Measurements from ENCODE around the gene TANC2.
"Not testable (repeated sequence)": the region's sequence is repeated elsewhere in the genome, so short reads cannot be mapped to it uniquely, and the experiment has no call there.

Gene TANC2

DNA sequence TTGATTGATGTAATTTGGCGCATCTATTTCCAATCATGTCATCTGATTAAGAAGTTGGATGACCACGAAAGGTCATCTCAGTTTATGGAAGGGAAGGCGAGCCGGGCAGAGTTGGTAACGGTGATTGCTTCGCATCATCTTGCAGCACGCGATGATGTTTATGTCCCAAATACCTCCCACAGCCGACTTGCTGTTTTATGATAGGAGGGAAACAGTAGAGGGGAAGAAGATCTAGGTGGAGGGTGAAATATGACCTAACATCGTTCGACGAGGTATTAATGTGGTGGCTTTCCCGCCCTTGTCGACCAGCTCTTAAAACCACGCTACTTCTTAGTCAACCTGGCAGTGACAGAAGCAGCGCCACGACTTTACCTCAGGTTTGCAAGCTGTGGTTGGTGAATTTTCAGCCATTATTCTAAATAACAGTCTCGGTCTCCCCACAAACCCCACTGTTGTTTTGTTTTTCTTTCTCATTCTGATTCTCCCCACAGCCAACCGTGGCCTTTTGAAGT lies 805 bp upstream of the TANC2 start:
- H3K9ac ChIP-seq (ENCODE audit: low read depth, low read length), result peak overlapping the region; percentile 97
- H3K9me3 ChIP-seq (replicated peaks; ENCODE audit: low read length), result no peaks in the 10 kb centered on the region
- H3K36me3 ChIP-seq (ENCODE audit: insufficient read depth, low read length), result no peaks in the 10 kb centered on the region
- H3K4me3 ChIP-seq (ENCODE audit: low read length), result peak overlapping the region; percentile 79
- H3K27me3 ChIP-seq (ENCODE audit: control insufficient read depth, insufficient read depth, low read length), result no peaks in the 10 kb centered on the region
- peaks cover 34% of the 10 kb centered on the region for H3K4me1 ChIP-seq (ENCODE audit: control insufficient read depth, insufficient read depth, low read length)
- peak overlapping the region; percentile 91 for H3K4me2 ChIP-seq (ENCODE audit: low read length)

DNA sequence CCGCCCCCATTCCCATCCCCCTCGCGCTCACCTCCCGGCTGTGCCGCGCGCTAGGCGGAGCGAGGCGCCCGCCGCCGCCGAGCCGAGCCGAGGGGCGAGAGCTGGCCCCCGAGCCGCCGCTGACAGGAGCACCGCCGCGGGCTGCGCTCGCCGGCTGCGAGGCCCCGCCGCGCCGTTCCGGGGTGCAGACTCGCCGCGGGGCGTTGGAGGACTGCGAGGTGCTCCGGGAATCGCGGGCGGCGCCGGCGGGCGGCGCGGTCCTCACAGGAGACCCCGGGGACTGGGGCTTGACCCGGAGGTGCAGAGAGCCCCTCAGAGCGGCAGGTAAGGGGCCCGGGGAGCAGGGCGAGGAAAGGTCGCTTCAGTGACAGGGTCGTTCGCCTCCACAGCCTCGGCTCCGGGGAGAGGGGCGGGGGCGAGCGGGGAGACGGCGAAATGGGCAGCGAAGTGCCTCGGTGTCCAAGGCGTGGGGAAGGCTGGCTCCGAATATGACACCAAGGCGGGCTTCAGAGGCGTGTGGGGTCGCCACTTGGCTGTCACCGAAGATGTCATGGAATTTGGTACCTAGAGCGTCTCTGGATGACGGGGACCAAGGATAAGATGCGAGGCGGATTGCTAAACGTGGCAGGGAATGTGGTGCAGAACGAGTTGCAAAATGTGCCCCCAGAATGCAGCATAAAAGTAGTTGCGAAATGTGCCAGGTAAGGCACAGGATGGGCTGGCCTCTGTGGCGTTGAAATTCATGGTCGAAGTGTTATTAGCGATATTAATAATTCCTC lies 580 bp downstream of the TANC2 start:
- Histone ChIP-seq H3K36me3 (ENCODE audit: insufficient read depth, low read length) (no peaks in the 10 kb centered on the region), H3K27me3 (ENCODE audit: control insufficient read depth, insufficient read depth, low read length) (no peaks in the 10 kb centered on the region), H3K9me3 (replicated peaks; ENCODE audit: low read length) (no peaks in the 10 kb centered on the region), H3K4me3 (ENCODE audit: low read length) (peak overlapping the region; percentile 79), H3K9ac (ENCODE audit: low read depth, low read length) (peak overlapping the region; percentile 97), H3K4me2 (ENCODE audit: low read length) (peak overlapping the region; percentile 81), H3K4me1 (ENCODE audit: control insufficient read depth, insufficient read depth, low read length) (peaks cover 37% of the 10 kb centered on the region)

DNA sequence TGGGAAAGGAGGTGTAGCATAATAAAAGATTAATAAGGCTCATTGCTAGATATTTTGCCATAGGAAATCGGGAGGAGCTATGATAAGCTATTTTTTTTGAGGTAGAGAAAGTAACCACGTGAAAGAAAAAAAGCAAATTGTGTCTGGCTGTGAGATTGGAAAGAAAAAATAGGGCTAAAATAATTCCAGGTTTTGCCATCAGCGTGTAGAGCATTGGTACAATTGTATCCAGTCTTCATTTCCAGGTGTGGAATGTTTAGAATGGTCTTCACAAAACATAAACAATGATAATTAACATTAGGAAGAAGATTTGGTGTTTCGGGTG lies 1.1 kb downstream of the TANC2 start:
- Histone ChIP-seq H3K27me3 (ENCODE audit: control insufficient read depth, insufficient read depth, low read length) (no peaks in the 10 kb centered on the region), H3K4me3 (ENCODE audit: low read length) (peak overlapping the region; percentile 79), H3K4me2 (ENCODE audit: low read length) (peak overlapping the region; percentile 81), H3K36me3 (ENCODE audit: insufficient read depth, low read length) (no peaks in the 10 kb centered on the region), H3K4me1 (ENCODE audit: control insufficient read depth, insufficient read depth, low read length) (peaks cover 37% of the 10 kb centered on the region), H3K9ac (ENCODE audit: low read depth, low read length) (peak overlapping the region; percentile 97), H3K9me3 (replicated peaks; ENCODE audit: low read length) (no peaks in the 10 kb centered on the region)

GRCh38 chr17:62968445-62968923 lies 2.4 kb downstream of the TANC2 start:
- peaks cover 32% of the 10 kb centered on the region for H3K4me1 ChIP-seq (ENCODE audit: control insufficient read depth, insufficient read depth, low read length)
- H3K36me3 ChIP-seq (ENCODE audit: insufficient read depth, low read length), result no peaks in the 10 kb centered on the region
- H3K9ac ChIP-seq (ENCODE audit: low read depth, low read length), result peak overlapping the region; percentile 97
- peak overlapping the region; percentile 81 for H3K4me2 ChIP-seq (ENCODE audit: low read length)
- peak overlapping the region; percentile 79 for H3K4me3 ChIP-seq (ENCODE audit: low read length)
- no peaks in the 10 kb centered on the region for H3K9me3 ChIP-seq (replicated peaks; ENCODE audit: low read length)
- H3K27me3 ChIP-seq (ENCODE audit: control insufficient read depth, insufficient read depth, low read length), result no peaks in the 10 kb centered on the region

- Histone ChIP-seq H3K4me3 (ENCODE audit: low read length) (no peak overlapping the region), H3K36me3 (ENCODE audit: insufficient read depth, low read length) (no peaks in the 10 kb centered on the region), H3K9me3 (replicated peaks; ENCODE audit: low read length) (no peaks in the 10 kb centered on the region), H3K4me1 (ENCODE audit: control insufficient read depth, insufficient read depth, low read length) (peaks cover 22% of the 10 kb centered on the region), H3K27me3 (ENCODE audit: control insufficient read depth, insufficient read depth, low read length) (no peaks in the 10 kb centered on the region), H3K9ac (ENCODE audit: low read depth, low read length) (no peak overlapping the region), H3K4me2 (ENCODE audit: low read length) (no peak overlapping the region)
Measured at GRCh38 chr17:62970610-62971009, 4.6 kb downstream of the TANC2 start.

DNA sequence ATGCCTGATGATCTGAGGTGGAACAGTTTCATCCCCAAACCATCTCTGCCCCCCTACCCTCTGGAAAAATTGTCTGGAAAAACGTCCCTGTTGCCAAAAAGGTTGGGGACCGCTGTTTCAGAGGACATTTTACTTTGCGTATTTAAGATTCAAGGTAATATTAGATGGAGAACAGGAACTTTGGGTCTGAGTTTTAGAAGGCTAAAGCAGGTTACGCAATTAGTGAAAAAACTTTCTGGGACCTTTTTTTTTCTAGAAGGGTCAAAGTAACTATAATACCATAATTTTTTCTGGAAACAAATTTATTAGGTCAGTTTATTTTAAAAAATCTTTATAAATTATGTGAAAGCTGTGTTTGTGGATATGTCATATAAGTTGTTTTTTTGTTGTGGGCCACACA lies 5.8 kb downstream of the TANC2 start:
- Histone ChIP-seq H3K27me3 (ENCODE audit: control insufficient read depth, insufficient read depth, low read length) (no peaks in the 10 kb centered on the region), H3K9ac (ENCODE audit: low read depth, low read length) (no peak overlapping the region), H3K4me1 (ENCODE audit: control insufficient read depth, insufficient read depth, low read length) (peaks cover 20% of the 10 kb centered on the region), H3K36me3 (ENCODE audit: insufficient read depth, low read length) (no peaks in the 10 kb centered on the region), H3K9me3 (replicated peaks; ENCODE audit: low read length) (no peaks in the 10 kb centered on the region), H3K4me3 (ENCODE audit: low read length) (no peak overlapping the region), H3K4me2 (ENCODE audit: low read length) (no peak overlapping the region)

- no peak overlapping the region for H3K9ac ChIP-seq (ENCODE audit: low read depth, low read length)
Measured at GRCh38 chr17:62974788-62975187, 8.8 kb downstream of the TANC2 start.

DNA sequence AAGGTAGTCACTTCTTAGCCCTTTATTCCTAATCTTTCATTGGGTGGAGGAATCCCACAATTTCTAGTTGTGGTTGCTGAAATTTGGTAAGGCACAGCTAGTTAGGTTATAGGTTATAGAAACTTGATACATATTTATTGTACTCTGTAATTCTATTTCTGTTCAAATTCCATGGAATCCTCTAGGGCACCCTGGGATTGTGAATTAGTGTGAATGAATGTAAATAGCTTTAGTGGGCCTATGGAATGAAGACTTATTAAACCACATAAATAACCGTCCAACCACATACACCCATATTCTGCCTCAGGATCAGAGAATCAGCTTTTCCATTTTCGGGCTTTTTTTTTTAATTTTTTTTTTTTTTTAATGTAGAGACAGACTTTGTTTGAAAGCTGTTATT lies 9.2 kb downstream of the TANC2 start:
- Histone ChIP-seq H3K4me3 (ENCODE audit: low read length) (no peak overlapping the region), H3K9me3 (replicated peaks; ENCODE audit: low read length) (no peaks in the 10 kb centered on the region), H3K27me3 (ENCODE audit: control insufficient read depth, insufficient read depth, low read length) (no peaks in the 10 kb centered on the region), H3K36me3 (ENCODE audit: insufficient read depth, low read length) (no peaks in the 10 kb centered on the region), H3K4me1 (ENCODE audit: control insufficient read depth, insufficient read depth, low read length) (peaks cover 7% of the 10 kb centered on the region), H3K4me2 (ENCODE audit: low read length) (no peak overlapping the region), H3K9ac (ENCODE audit: low read depth, low read length) (no peak overlapping the region)

More at GRCh38 chr17:62974788-62975187, 8.8 kb downstream of the TANC2 start:
- H3K4me2 ChIP-seq (ENCODE audit: low read length), result no peak overlapping the region
- H3K36me3 ChIP-seq (ENCODE audit: insufficient read depth, low read length), result no peaks in the 10 kb centered on the region
- H3K9me3 ChIP-seq (replicated peaks; ENCODE audit: low read length), result no peaks in the 10 kb centered on the region
- peaks cover 9% of the 10 kb centered on the region for H3K4me1 ChIP-seq (ENCODE audit: control insufficient read depth, insufficient read depth, low read length)
- no peaks in the 10 kb centered on the region for H3K27me3 ChIP-seq (ENCODE audit: control insufficient read depth, insufficient read depth, low read length)
- H3K4me3 ChIP-seq (ENCODE audit: low read length), result no peak overlapping the region

DNA sequence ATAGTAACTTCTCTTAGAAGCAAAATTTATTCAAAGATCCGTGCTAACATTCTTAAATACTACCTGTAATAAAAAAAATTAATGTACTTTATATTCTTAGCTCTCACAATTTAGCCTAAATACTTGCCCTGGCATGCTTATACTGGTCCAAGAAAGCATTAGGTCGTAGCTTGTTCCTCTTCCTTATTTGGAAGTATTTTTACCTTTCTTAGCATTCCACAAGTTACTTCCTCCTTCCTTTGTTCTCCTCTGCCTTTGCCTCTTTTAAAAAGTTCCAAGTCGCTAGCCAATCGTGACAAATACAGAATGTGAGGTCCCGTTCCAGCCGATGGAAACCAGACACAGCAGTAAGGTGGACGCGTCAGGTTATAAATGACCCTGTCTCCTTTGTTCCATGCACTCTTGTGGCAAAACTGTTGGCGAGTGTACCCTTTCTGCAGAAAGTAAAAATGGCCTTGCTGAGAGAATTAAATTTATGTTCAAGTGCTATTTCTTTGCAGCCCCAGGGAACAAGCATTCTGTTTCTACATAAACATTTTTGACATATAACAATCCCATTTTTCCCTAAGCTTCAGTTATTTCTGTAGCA lies 10.7 kb downstream of the TANC2 start:
- not testable (repeated sequence) for H3K9me3 ChIP-seq (replicated peaks; ENCODE audit: low read length); H3K4me1 ChIP-seq (ENCODE audit: control insufficient read depth, insufficient read depth, low read length); H3K9ac ChIP-seq (ENCODE audit: low read depth, low read length); H3K36me3 ChIP-seq (ENCODE audit: insufficient read depth, low read length); H3K27me3 ChIP-seq (ENCODE audit: control insufficient read depth, insufficient read depth, low read length); H3K4me2 ChIP-seq (ENCODE audit: low read length); H3K4me3 ChIP-seq (ENCODE audit: low read length)

- Histone ChIP-seq H3K27me3 (ENCODE audit: control insufficient read depth, insufficient read depth, low read length) (no peaks in the 10 kb centered on the region), H3K4me1 (ENCODE audit: control insufficient read depth, insufficient read depth, low read length) (peaks cover 4% of the 10 kb centered on the region), H3K4me2 (ENCODE audit: low read length) (no peak overlapping the region), H3K4me3 (ENCODE audit: low read length) (no peak overlapping the region), H3K9me3 (replicated peaks; ENCODE audit: low read length) (peaks cover 4% of the 10 kb centered on the region), H3K36me3 (ENCODE audit: insufficient read depth, low read length) (no peaks in the 10 kb centered on the region), H3K9ac (ENCODE audit: low read depth, low read length) (no peak overlapping the region)
Measured at GRCh38 chr17:62980842-62981241, 14.8 kb downstream of the TANC2 start.

DNA sequence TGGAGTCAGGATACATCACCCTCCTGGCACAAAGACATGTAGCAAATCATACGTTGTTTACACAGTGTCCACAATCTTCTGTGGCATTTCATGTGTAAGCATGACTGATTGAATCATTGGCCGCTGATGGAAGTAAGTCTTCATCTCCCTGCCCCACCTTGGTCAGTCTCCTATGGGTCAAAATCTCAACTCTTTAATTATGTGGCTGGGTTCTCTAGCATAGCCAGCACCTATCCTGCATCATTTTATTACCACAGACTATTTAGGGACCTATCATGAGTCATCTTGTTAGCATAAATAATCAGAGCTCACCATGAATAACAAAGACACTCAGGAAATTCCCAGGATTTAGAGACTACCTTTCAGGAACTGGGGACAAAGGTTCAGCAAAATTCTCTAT lies 15.9 kb downstream of the TANC2 start:
- no peak overlapping the region for H3K9ac ChIP-seq (ENCODE audit: low read depth, low read length)
- no peaks in the 10 kb centered on the region for H3K27me3 ChIP-seq (ENCODE audit: control insufficient read depth, insufficient read depth, low read length)
- no peak overlapping the region for H3K4me2 ChIP-seq (ENCODE audit: low read length)
- no peaks in the 10 kb centered on the region for H3K36me3 ChIP-seq (ENCODE audit: insufficient read depth, low read length)
- H3K4me1 ChIP-seq (ENCODE audit: control insufficient read depth, insufficient read depth, low read length), result peaks cover 4% of the 10 kb centered on the region
- peaks cover 4% of the 10 kb centered on the region for H3K9me3 ChIP-seq (replicated peaks; ENCODE audit: low read length)
- H3K4me3 ChIP-seq (ENCODE audit: low read length), result no peak overlapping the region

- no peak overlapping the region for H3K4me3 ChIP-seq (ENCODE audit: low read length)
- H3K36me3 ChIP-seq (ENCODE audit: insufficient read depth, low read length), result no peaks in the 10 kb centered on the region
- no peak overlapping the region for H3K4me2 ChIP-seq (ENCODE audit: low read length)
- H3K4me1 ChIP-seq (ENCODE audit: control insufficient read depth, insufficient read depth, low read length), result peaks cover 4% of the 10 kb centered on the region
- H3K9me3 ChIP-seq (replicated peaks; ENCODE audit: low read length), result peaks cover 4% of the 10 kb centered on the region
- H3K9ac ChIP-seq (ENCODE audit: low read depth, low read length), result no peak overlapping the region
- H3K27me3 ChIP-seq (ENCODE audit: control insufficient read depth, insufficient read depth, low read length), result no peaks in the 10 kb centered on the region
Measured at GRCh38 chr17:62984801-62985200, 18.8 kb downstream of the TANC2 start.
